ENCODE results near the gene LPP.

DNA sequence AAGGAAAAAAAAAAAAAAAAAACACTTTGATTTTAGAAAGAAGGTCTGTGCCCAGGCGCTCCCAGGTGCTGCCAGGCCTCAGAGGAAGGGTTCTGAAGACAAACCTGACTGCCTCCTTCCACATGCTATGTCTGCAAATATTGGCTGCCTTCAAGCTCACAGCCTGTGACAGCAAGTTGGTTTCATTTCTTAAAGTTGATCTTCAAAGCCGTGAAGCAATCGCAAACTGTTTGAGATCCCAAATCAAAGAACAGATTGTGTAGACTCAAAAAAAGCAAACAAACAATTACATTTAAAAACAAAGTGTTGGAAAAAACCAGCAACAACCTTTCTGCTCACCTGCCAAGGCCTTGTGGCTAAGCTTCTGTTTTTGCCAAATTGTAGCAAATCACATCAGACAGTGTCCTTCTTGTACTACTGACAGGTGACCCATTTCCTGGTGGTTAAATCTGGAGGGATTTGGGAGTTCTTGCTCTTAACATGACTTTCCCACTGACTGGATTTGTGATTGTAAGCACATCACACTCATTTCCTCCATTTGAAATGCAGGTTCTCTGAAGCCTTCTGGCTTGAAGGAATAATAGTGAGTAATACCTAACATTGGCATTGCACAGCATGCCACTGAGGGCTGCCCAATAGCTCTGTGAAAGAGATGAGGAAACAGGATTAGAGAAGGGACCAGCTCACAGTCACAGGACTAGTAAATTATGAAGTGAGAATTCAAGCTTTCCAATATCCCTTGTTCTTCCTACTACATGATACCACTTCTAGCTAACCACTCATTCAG is 502.4 kb downstream of the LPP start:
- no peak for TF ChIP-seq SPI1 (IDR thresholded peaks at IDR 0.05; ENCODE audit: borderline replicate concordance, low read depth)
- TF ChIP-seq, protein P1, sequence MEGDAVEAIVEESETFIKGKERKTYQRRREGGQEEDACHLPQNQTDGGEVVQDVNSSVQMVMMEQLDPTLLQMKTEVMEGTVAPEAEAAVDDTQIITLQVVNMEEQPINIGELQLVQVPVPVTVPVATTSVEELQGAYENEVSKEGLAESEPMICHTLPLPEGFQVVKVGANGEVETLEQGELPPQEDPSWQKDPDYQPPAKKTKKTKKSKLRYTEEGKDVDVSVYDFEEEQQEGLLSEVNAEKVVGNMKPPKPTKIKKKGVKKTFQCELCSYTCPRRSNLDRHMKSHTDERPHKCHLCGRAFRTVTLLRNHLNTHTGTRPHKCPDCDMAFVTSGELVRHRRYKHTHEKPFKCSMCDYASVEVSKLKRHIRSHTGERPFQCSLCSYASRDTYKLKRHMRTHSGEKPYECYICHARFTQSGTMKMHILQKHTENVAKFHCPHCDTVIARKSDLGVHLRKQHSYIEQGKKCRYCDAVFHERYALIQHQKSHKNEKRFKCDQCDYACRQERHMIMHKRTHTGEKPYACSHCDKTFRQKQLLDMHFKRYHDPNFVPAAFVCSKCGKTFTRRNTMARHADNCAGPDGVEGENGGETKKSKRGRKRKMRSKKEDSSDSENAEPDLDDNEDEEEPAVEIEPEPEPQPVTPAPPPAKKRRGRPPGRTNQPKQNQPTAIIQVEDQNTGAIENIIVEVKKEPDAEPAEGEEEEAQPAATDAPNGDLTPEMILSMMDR (IDR thresholded peaks at IDR 0.05; ENCODE audit: insufficient read depth, low read length), result no peak
